GM21515 (cell line): Measurements from ENCODE around the gene ZBTB2.

ENCODE experiments used
- ATAC-seq: cut with Tn5 transposase; IDR thresholded peaks from one replicate; pipeline ENCODE4 v1.9.1; 2021; ENCODE audit not compliant: unreplicated experiment

Gene ZBTB2, protein sequence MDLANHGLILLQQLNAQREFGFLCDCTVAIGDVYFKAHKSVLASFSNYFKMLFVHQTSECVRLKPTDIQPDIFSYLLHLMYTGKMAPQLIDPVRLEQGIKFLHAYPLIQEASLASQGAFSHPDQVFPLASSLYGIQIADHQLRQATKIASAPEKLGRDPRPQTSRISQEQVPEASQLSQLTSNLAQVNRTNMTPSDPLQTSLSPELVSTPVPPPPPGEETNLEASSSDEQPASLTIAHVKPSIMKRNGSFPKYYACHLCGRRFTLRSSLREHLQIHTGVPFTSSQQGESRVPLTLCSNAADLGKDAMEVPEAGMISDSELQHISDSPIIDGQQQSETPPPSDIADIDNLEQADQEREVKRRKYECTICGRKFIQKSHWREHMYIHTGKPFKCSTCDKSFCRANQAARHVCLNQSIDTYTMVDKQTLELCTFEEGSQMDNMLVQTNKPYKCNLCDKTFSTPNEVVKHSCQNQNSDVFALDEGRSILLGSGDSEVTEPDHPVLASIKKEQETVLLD

DNA sequence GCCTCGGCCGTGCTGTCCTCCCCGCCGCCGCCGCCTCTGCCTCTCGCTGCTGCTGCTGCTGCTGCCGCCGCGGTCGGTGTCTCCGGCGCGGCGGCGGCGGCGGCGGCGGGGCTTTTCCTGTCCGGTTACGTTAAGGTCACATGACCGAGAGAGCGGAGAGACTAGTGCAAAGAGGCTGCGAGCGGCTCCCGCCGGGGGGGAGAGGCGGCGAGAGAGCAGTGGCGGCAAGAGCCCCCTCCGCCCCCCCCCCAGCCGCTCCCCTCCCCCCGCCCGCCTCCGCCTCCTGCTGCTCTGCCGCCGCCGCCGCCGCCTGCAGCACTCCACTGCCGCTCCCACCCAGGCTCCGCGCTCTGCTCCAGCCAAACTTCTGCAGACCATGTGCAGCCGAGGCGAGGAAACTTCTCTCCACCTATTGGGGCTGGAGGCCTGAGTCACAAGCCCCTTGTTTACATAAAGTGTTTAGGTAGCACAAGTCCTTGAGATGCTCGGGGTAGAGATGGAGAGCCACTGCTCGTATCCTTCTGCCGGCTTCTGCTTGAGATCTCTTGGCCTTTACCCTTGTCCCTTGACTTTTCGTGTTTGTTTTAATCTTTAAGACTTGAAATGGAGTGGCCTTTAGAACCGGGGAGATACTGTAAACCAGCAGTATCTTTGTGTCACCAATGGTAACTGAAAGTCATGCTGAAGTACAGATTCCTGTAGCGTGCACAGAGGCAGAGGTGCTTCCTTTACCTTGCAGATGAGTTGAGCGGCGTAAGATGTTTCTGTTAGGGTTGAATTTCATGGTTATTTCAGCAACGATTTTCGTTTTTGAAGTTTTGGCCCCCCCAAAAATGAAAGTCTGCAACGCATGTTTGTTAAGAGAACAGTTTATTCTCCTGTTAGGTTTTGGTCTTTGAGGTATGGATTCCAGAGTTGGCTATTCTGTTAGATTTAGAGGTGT lies at the start of gene ZBTB2:
Gene ZBTB2 (minus strand): TSS at position 89 of the 943 bp plus-strand sequence. CDS start 17,922 bp downstream, outside the sequence.
- ATAC-seq = peak; percentile 11

DNA sequence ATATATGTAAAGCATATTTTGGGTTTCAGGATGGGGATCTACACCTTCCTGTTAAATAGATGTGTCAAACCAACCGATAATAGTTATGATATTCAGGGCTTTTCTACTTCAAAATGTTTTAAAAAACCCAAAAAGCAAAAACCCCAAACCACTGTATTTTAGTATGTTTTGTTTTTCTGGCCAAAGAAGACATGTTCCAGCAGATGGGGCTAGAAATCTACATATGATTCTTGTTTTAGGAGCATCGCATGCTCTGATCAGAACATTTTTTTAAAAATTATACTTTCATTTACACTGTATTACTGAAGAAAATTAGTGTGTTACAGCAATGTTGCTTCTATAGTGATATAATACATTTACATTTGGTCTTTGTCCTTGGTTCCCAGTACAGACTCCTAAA lies 49.6 kb upstream of the ZBTB2 start:
- peak; percentile 51 for ATAC-seq

DNA sequence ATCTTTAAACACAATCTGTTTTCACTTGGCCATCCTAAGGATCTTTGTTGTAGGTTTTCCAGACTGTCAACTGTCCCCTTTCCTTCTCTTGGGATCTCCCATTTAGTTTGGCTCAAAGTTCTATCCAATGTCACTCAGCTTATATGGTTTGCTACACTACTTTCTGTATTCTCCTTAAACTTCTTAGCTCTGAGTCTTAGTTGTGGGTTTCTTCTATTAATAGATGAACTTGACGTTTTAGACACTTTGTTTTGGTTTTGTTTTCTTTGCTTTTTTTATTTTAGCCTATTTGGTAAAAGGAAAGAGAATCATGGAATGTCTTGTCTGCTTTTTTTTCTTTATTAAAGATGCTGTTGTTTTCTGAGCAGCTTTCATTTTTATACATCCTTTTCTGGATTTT lies 49.1 kb upstream of the ZBTB2 start:
- peak; percentile 65 for ATAC-seq

DNA sequence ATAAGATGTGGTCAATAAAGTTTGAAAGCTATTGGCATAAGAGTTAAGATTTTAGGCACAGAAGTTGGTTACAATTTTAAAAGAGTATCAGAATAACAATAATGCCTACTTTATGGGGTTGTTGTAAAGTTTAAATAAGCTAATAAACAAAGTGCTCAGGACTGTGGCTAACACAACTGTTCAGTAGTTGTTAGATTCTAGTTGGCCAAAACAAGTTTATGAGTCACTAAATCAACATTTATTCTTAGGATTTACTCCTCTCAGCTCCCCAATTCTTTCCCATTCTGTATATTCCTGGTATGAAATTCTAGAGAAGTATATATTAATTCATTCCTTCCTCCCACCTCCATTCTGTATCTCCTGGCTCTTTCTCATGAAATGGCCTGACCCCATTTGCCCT lies 46.0 kb upstream of the ZBTB2 start:
- no peak for ATAC-seq

DNA sequence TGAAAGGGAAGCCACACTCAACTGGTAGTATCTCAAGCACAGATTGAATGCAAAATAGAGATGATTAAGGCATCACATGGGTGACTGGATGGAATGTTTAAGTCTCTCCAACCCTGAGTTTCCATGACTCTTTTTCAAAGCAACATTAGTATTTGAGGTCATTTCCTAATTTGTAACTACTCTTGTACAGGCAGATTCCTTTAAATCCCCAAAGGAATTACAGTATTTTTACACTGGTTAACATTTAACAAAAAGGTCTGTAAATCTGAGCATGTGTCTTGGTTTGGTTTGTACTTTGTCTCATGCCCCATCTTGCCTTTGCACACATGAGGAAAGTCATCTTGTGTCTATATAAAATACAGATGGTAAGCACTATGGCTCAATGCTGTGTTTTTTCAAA lies 45.4 kb upstream of the ZBTB2 start:
- no peak for ATAC-seq

DNA sequence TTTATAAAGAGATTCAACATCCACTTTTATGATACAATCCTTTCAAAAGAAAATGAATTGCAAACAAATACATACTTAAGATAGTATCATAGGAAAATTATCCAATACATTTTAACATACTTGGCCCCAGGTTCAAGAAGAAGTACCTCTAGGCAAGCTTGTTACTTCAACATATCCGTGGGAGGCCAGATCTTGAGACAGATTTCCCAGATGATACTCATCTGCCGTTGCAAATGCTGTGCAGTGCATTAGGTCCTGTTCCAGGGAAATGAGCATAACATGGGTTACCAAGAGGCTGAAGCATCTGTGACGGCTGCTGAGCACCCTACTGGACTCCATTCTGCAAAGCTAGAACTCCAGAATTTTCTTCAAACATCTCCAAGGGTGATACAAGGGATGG lies 44.9 kb upstream of the ZBTB2 start:
- no peak for ATAC-seq

DNA sequence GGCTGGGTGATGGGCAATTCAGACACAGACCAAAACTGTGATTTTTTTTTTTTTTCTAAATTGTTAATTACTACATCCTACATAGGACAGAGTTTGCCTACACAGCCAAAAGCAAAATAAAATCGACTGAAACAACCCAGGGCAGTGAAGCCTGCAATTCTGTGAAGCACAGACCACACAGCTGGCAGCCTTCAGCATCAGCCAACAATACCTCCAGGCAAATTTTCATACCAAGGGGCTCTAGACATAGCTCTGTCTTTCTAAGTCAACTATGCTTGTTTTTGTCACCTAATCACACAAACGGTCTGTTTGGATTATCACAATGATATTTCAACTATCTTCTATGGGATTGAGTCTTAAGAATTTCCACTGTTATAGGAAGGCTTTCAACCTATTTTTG lies 43.0 kb upstream of the ZBTB2 start:
- no peak for ATAC-seq

DNA sequence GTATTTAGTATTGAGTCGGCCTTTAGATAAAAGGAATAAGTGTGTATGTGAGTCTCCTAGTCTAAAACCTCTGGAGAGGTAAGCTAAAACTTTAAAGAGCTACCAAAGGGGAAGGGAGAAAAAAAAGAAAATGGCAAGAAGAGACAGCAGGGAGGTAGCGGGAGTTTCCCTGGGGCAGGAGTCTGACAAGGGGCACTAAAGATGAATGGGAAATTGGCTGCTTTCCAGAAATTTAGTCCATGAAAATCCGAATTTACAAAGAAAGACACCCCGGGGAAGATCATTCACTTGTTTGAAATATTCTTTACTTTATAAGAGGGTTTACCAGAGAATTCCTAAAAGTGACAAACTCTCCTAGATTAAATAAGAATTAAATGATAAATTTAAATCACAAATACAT lies 41.3 kb upstream of the ZBTB2 start:
- no peak for ATAC-seq

DNA sequence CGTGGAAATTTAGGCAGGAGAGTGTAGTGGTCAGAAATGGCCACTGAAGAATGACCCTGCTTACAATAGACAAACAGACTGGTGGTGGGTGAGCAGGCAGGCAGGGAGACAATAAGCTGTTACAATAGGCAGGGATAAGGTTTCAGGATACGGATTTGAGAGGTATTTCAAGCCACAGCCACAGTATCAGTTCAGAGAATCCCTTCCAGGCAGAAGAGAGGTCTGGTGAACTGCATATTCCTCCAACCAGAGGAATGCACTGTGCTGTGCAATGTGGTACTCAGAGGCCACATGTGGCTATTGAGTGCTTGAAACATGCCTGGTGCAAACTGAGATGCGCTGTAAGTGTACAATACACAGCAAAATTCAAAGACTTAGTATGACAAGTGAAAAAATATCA lies 40.0 kb upstream of the ZBTB2 start:
- no peak for ATAC-seq

DNA sequence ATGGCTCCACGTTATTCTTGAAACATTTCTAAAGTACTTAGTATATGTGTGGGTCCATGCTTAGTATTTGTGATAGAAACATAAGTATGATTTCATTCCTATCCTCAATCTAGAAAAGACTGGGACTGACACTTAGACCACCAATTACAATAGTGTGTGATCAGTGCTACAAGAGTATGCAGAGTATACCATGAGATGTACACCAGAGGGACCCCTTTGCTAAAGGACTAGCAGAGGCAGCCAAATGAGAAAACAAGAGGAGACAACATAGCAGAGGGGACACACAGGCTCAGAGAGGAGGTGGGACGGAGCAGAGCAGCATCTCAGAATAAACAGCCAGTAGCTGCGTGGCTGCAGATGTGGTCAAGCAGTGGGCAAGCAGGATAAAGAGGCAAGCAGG lies 39.5 kb upstream of the ZBTB2 start:
- ATAC-seq = no peak

DNA sequence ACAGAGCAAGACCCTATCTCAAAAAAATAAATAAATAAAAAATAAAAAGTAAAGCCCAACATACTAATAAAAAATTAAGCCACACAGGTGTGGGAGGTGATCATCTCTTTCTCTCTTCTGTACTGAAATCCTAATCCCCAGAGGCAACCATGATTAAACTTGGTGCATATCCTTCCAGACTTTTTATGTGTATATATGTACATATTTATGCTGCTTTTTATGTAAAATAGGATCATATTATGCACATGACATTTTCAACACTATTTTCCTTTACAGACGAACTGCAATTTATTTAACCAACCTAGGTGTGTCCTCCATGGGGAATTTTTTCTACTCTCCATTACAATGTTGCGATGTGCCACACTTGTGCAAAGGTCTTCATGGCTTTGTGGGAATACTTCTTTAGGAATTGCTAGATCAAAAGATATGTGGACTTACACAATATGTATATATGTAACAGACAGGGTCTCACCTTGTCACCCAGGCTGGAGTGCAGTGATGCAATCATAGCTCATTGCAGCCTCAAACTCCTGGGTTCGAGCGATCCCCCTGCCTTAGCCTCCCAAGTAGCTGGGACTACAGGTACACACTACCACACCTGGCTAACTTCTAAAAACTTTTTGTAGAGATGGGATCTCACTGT lies 36.9 kb upstream of the ZBTB2 start:
- no peak for ATAC-seq

DNA sequence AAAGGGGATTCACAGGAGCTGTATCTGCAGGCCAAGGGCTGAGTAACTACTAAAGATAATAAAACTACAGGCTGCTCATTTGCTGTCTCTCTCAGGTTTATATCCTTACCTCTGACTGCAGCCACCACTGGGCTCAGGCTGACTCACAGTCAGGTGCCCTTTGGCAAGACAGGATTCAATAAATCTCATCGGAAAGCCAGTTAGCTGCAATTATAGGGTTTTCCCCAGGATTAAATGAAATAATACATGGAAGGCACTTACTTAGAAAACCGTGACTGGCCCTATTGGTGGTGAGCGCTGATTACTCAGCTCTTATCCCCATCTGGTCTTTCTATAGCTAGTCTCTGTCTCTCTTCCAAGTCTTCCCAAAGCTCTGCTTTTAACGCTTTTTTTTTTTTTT lies 34.2 kb upstream of the ZBTB2 start:
- no peak for ATAC-seq

DNA sequence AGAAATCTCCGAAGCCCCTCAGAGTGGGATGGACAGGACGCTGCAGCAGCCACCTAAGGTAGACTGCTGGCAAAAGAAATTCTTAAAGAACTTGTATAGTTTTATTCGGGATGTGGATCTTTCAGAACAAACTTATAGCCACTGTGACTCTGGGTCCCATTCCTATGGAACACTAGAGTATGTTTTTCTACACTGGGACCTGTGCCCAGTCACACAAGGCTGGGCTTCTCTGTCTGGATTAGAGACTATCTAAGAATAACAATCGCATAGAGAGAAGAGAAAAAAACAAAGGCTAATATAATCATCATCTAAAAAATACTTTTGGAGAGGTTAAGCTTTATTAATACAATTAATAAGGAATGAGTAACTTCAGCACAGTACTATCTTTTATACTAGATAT lies 31.6 kb upstream of the ZBTB2 start:
- no peak for ATAC-seq

DNA sequence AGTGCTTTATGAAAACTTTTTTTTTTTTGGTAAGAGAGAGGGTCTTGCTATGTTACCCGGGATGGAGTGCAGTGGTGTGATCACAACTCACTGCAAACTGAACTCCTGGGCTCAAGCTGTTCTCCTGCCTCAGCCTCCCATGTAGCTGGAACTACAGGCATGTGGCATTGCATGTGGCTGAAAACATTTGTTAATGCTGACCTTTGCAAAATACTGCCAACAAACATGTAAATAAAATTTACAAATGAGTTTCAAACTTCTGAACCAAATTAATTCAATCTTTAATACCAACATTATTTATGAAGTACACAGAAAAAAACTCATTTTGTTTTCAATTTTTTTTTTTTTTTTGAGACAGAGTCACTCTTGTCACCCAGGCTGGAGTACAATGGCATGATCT lies 26.1 kb upstream of the ZBTB2 start:
- ATAC-seq = no peak

DNA sequence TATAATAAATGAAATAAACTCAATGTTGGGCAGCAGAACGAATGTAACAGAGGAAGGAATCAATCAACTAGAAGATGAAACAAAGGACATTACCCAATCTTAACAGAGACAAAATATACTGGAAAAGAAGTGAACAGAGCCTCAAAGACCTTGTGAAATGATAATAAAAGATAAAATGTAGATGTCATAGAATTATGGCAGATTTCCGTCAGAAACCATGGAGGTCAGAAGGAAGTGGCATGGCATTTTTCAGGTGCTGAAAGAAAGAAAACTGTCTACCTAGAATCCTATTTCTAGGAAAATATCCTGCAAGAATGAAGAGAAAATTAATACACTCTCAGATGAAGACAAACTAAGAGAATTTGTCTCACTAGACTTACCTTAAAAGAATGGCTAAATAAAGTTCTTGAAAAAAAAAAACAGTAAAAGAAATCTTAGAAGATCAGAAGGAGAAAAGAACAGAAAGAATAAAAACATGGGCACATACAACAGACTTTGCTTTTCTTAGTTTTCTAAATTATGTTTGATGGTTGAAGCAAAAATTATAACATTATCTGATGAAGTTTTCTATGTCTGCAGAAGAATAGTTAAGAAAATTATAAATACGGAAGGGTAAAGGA lies 23.4 kb upstream of the ZBTB2 start:
- ATAC-seq = no peak

DNA sequence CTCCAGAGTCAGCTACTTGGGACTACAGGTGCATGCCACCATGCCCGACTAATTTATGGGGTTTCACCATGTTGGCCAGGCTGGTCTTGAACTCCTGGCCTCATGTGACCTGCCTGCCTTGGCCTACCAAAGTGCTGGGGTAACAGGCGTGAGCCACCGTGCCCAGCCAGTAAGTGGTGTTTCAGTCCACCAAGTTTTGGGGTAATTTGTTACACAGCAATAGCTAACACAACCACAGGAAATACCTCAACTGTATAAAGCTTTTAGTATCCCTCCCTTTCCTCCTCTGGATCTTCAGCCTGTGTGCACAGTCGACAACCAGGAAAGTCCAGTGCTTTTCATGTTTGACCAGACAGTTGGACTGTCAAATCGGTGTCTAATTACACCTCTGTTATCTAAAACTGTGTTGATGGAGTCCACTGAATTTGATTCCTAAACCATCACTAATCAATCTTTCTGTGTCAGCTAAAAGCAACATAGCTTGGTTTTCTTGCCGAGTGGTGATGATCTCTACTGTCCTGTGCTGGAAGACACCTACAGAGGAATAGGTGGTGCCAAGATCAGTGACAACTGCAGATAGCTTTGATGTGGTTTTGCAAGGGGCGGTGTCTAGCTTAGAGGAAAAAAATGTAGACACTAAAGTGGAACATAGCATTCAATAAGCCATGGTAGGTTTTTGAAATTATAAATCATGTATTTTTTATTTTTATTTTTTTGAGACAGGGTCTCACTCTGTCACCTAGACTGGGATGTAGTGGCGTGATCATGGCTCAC lies 22.2 kb upstream of the ZBTB2 start:
- ATAC-seq = no peak

DNA sequence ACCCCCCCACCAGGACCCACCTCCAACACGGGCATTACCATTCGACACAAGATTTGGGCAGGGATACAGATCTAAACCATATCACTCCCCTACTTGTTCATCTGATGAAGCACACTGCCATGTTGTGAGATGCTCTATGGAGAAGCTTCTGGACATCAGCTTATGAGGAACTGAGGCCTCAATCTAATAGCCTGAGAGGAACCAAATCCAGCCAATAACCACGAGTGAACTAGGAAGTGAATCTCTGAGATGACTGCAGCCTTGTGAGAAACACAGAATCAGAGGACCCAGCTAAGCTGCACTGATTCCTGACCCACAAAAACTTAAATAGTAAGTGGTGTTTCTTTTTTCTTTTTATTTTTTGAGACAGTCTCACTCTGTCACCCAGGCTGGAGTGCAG lies 21.6 kb upstream of the ZBTB2 start:
- no peak for ATAC-seq

DNA sequence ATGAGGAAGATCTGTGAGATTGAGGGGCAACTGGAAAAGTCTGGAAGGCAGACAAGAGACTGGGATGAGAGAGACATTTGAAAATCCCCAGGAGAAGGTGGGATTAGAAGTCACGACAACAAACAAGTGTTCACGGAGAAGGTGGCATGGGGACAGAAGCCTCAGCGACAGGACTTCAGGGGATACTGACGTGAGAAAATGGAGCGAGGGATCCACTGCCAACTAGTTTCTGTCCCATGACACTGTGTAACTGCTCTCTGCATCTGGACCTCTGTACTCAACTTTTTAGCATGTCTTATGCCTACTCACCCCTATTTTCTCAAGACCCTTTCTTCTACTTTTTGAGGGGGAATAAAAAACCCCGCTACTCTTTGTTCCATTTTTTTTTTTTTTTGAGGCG lies 18.3 kb upstream of the ZBTB2 start:
- no peak for ATAC-seq

DNA sequence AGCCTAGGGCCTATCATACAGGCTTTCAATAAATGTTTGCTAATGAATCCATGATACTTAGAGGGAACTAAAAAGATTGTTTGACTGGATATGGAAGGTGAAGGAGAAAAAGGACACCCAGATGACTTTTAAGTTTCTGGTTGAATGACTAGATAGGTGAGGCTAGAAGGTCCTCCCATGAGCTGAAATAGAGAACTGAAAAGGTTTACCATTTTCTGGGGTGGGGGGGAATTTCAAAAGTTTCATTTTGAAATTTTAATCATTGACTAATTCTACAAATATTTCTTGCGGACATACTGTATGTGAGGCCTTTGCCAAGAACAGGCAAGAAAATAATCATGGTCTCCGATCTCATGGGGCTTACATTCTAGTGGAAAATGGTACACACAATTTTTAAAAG lies 17.9 kb upstream of the ZBTB2 start:
- peak; percentile 67 for ATAC-seq

DNA sequence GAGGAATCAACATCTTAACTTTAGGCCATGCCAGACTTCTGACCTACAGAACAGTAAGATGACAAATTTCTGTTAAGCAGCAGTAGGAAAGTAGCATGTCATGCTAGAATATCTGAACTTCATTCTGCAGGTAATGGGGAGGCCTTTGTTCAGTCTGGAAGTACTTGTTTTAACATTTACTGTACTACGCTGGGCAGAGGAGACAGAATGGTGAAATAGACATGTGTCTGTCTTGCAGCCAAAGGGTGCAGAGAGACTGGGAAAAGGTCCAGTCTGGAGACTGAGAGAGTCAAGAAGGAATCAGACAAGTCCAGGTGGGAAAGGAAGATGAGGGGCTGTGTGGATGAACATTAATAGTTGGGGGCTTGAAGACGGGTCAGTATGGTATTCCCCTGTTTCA lies 17.5 kb upstream of the ZBTB2 start:
- ATAC-seq = no peak
